Measurements from ENCODE around the gene FOXO1.
"Not testable (repeated sequence)": the region's sequence is repeated elsewhere in the genome, so short reads cannot be mapped to it uniquely, and the experiment has no call there.

The FOXO1 gene

GRCh38 chr13:40665126-40666044 is 1.1 kb downstream of the FOXO1 start:
- Histone ChIP-seq H3K4me3 (ENCODE audit: low read depth, low read length) (peak overlapping the region; percentile 98), H3K36me3 (ENCODE audit: control insufficient read depth, insufficient read depth, low read length) (no peaks in the 10 kb centered on the region; the same call in 1 of the 2 replicates), H3K9me3 (ENCODE audit: control insufficient read depth, insufficient read depth, low read depth, low read length) (no peaks in the 10 kb centered on the region), H3K9ac (ENCODE audit: low read length) (peak overlapping the region; percentile 84), H3K27me3 (ENCODE audit: control insufficient read depth, insufficient read depth, low read length) (peaks cover 10% of the 10 kb centered on the region; the same call in 1 of the 2 replicates), H3K27ac (ENCODE audit: low read depth, low read length) (no peak overlapping the region; the same call in 1 of the 2 replicates), H3K4me1 (ENCODE audit: control insufficient read depth, insufficient read depth, low read length) (peaks cover 24% of the 10 kb centered on the region)

- Histone ChIP-seq H3K9ac (ENCODE audit: low read length) (peak overlapping the region; percentile 72), H3K4me1 (ENCODE audit: control insufficient read depth, insufficient read depth, low read length) (peaks cover 29% of the 10 kb centered on the region), H3K36me3 (ENCODE audit: control insufficient read depth, insufficient read depth, low read length) (no peaks in the 10 kb centered on the region; the same call in 1 of the 2 replicates), H3K27me3 (ENCODE audit: control insufficient read depth, insufficient read depth, low read length) (peaks cover 10% of the 10 kb centered on the region; the same call in 1 of the 2 replicates), H3K9me3 (ENCODE audit: control insufficient read depth, insufficient read depth, low read depth, low read length) (no peaks in the 10 kb centered on the region), H3K4me3 (ENCODE audit: low read depth, low read length) (peak overlapping the region; percentile 98), H3K27ac (ENCODE audit: low read depth, low read length) (peak overlapping the region; percentile 36; the same call in 1 of the 2 replicates)
These were observed 1.9 kb downstream of the FOXO1 start for GRCh38 chr13:40664350-40665125.

DNA sequence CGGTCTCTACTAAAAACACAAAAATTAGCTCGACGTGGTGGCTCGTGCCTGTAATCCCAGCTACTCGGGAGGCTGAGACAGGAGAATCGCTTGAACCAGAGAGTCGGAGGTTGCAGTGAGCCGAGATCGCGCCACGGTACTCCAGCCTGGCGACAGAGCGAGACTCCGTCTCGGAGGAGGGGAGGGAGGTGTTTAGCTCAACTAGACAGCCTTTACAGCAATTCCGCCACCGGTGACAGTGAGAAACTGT is 2.4 kb downstream of the FOXO1 start:
- H3K27ac ChIP-seq (ENCODE audit: low read depth, low read length): peak overlapping the region; percentile 36; the same call in 1 of the 2 replicates

DNA sequence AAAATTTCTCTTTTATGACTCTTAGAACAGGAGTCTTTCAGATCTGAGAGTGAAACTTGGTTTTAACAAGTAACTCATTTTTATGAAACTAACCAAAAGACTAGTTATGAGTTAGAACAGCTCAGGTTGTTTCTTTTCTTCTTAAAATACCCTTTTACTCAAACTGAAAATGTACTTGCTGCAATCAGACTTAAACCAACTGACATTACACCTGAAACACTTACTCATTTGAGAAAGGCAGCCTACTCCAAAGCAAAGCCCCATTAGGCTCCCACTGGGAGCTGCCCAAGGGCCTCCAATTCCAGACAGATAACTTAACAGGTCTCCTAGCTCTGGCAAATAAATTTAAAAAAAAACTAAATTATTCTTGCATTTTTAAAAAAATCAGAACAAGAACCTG is 3.6 kb downstream of the FOXO1 start:
- no peaks in the 10 kb centered on the region; the same call in 1 of the 2 replicates for H3K36me3 ChIP-seq (ENCODE audit: control insufficient read depth, insufficient read depth, low read length)
- H3K4me3 ChIP-seq (ENCODE audit: low read depth, low read length): peak overlapping the region; percentile 98
- H3K9ac ChIP-seq (ENCODE audit: low read length): no peak overlapping the region
- H3K4me1 ChIP-seq (ENCODE audit: control insufficient read depth, insufficient read depth, low read length): peaks cover 26% of the 10 kb centered on the region
- H3K27ac ChIP-seq (ENCODE audit: low read depth, low read length): peak overlapping the region; percentile 56; the same call in 1 of the 2 replicates
- peaks cover 10% of the 10 kb centered on the region; the same call in 1 of the 2 replicates for H3K27me3 ChIP-seq (ENCODE audit: control insufficient read depth, insufficient read depth, low read length)
- H3K9me3 ChIP-seq (ENCODE audit: control insufficient read depth, insufficient read depth, low read depth, low read length): no peaks in the 10 kb centered on the region

More for the DNA sequence above, 2.4 kb downstream of the FOXO1 start:
- H3K27me3 ChIP-seq (ENCODE audit: control insufficient read depth, insufficient read depth, low read length); H3K36me3 ChIP-seq (ENCODE audit: control insufficient read depth, insufficient read depth, low read length); H3K9me3 ChIP-seq (ENCODE audit: control insufficient read depth, insufficient read depth, low read depth, low read length): not testable (repeated sequence)
- Histone ChIP-seq H3K9ac (ENCODE audit: low read length) (peak overlapping the region; percentile 59), H3K4me1 (ENCODE audit: control insufficient read depth, insufficient read depth, low read length) (peaks cover 30% of the 10 kb centered on the region), H3K4me3 (ENCODE audit: low read depth, low read length) (peak overlapping the region; percentile 98)

GRCh38 chr13:40661875-40662665 is 4.4 kb downstream of the FOXO1 start:
- Histone ChIP-seq H3K9me3 (ENCODE audit: control insufficient read depth, insufficient read depth, low read depth, low read length) (no peaks in the 10 kb centered on the region; the same call in 1 of the 2 replicates), H3K27me3 (ENCODE audit: control insufficient read depth, insufficient read depth, low read length) (peaks cover 10% of the 10 kb centered on the region; the same call in 1 of the 2 replicates), H3K9ac (ENCODE audit: low read length) (no peak overlapping the region), H3K36me3 (ENCODE audit: control insufficient read depth, insufficient read depth, low read length) (no peaks in the 10 kb centered on the region; the same call in 1 of the 2 replicates), H3K4me1 (ENCODE audit: control insufficient read depth, insufficient read depth, low read length) (peaks cover 24% of the 10 kb centered on the region), H3K4me3 (ENCODE audit: low read depth, low read length) (0 out of 2 replicates have a peak overlapping the region, but pooled peaks have one; percentile 98), H3K27ac (ENCODE audit: low read depth, low read length) (peak overlapping the region; percentile 56; the same call in 1 of the 2 replicates)

GRCh38 chr13:40660692-40661091 is 5.7 kb downstream of the FOXO1 start:
- H3K9me3 ChIP-seq (ENCODE audit: control insufficient read depth, insufficient read depth, low read depth, low read length): no peaks in the 10 kb centered on the region; the same call in 1 of the 2 replicates
- peaks cover 10% of the 10 kb centered on the region; the same call in 1 of the 2 replicates for H3K27me3 ChIP-seq (ENCODE audit: control insufficient read depth, insufficient read depth, low read length)
- H3K27ac ChIP-seq (ENCODE audit: low read depth, low read length): no peak overlapping the region
- peaks cover 24% of the 10 kb centered on the region for H3K4me1 ChIP-seq (ENCODE audit: control insufficient read depth, insufficient read depth, low read length)
- peak overlapping the region; percentile 42 for H3K9ac ChIP-seq (ENCODE audit: low read length)
- H3K36me3 ChIP-seq (ENCODE audit: control insufficient read depth, insufficient read depth, low read length): no peaks in the 10 kb centered on the region; the same call in 1 of the 2 replicates
- H3K4me3 ChIP-seq (ENCODE audit: low read depth, low read length): no peak overlapping the region

GRCh38 chr13:40660141-40660664 is 6.2 kb downstream of the FOXO1 start:
- Histone ChIP-seq H3K4me1 (ENCODE audit: control insufficient read depth, insufficient read depth, low read length) (peaks cover 24% of the 10 kb centered on the region), H3K27me3 (ENCODE audit: control insufficient read depth, insufficient read depth, low read length) (peaks cover 6% of the 10 kb centered on the region; the same call in 1 of the 2 replicates), H3K36me3 (ENCODE audit: control insufficient read depth, insufficient read depth, low read length) (no peaks in the 10 kb centered on the region; the same call in 1 of the 2 replicates), H3K9me3 (ENCODE audit: control insufficient read depth, insufficient read depth, low read depth, low read length) (no peaks in the 10 kb centered on the region; the same call in 1 of the 2 replicates), H3K9ac (ENCODE audit: low read length) (peak overlapping the region; percentile 42), H3K4me3 (ENCODE audit: low read depth, low read length) (peak overlapping the region; percentile 14; the same call in 1 of the 2 replicates), H3K27ac (ENCODE audit: low read depth, low read length) (no peak overlapping the region)

DNA sequence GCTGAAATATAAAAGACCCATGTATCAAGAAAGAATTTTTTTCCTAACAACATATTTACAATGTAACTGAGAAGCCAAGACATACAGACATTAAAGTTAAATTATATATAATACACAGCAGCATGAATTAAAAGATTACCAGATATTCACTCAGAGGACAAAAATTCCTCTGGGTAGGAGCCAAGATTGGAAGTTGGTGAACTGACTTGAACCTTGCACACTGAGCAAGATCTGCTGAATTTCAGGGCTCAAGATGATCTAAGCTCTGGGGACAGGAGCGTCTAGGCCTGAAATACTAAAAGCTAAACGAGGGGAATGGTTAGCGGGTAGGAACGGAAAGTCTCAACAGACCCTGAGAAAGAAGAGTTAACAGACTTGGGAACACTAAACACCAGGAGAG is 8.5 kb downstream of the FOXO1 start:
- Histone ChIP-seq H3K9me3 (ENCODE audit: control insufficient read depth, insufficient read depth, low read depth, low read length) (no peaks in the 10 kb centered on the region; the same call in 1 of the 2 replicates), H3K27ac (ENCODE audit: low read depth, low read length) (no peak overlapping the region), H3K36me3 (ENCODE audit: control insufficient read depth, insufficient read depth, low read length) (no peaks in the 10 kb centered on the region), H3K4me1 (ENCODE audit: control insufficient read depth, insufficient read depth, low read length) (peaks cover 39% of the 10 kb centered on the region), H3K27me3 (ENCODE audit: control insufficient read depth, insufficient read depth, low read length) (no peaks in the 10 kb centered on the region), H3K9ac (ENCODE audit: low read length) (no peak overlapping the region), H3K4me3 (ENCODE audit: low read depth, low read length) (no peak overlapping the region)

DNA sequence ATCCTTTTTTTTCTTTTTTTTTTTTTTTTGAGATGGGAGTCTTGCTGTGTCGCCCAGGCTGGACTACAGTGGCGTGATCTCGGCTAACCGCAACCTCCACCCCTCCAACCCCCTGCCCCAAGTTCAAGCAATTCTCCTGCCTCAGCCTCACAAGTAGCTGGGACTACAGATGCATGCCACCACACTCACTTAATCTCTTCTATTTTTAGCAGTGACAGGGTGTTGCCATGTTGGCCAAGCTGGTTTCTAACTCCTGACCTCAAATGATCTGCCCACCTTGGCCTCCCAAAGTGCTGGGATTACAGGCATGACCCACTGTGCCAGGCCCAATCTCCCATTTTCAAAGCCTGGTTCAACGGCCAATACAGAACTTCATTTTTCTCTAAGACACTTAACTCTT is 9.1 kb downstream of the FOXO1 start:
- Histone ChIP-seq H3K9ac (ENCODE audit: low read length) (no peak overlapping the region), H3K27me3 (ENCODE audit: control insufficient read depth, insufficient read depth, low read length) (no peaks in the 10 kb centered on the region), H3K9me3 (ENCODE audit: control insufficient read depth, insufficient read depth, low read depth, low read length) (no peaks in the 10 kb centered on the region; the same call in 1 of the 2 replicates), H3K27ac (ENCODE audit: low read depth, low read length) (no peak overlapping the region), H3K36me3 (ENCODE audit: control insufficient read depth, insufficient read depth, low read length) (no peaks in the 10 kb centered on the region), H3K4me1 (ENCODE audit: control insufficient read depth, insufficient read depth, low read length) (peaks cover 39% of the 10 kb centered on the region), H3K4me3 (ENCODE audit: low read depth, low read length) (no peak overlapping the region)

GRCh38 chr13:40656358-40656757 is 10.1 kb downstream of the FOXO1 start:
- no peaks in the 10 kb centered on the region for H3K36me3 ChIP-seq (ENCODE audit: control insufficient read depth, insufficient read depth, low read length)
- H3K4me1 ChIP-seq (ENCODE audit: control insufficient read depth, insufficient read depth, low read length): peaks cover 43% of the 10 kb centered on the region
- H3K9ac ChIP-seq (ENCODE audit: low read length): no peak overlapping the region
- H3K27me3 ChIP-seq (ENCODE audit: control insufficient read depth, insufficient read depth, low read length): no peaks in the 10 kb centered on the region
- no peak overlapping the region for H3K4me3 ChIP-seq (ENCODE audit: low read depth, low read length)
- H3K27ac ChIP-seq (ENCODE audit: low read depth, low read length): no peak overlapping the region
- H3K9me3 ChIP-seq (ENCODE audit: control insufficient read depth, insufficient read depth, low read depth, low read length): no peaks in the 10 kb centered on the region; the same call in 1 of the 2 replicates

All from HUES6 (cell line).